HG02840 (cell line): ENCODE measurements around the gene MOCS3.

Experiments
- ATAC-seq: cut with Tn5 transposase; IDR thresholded peaks from one replicate; pipeline ENCODE4 v1.9.1; 2021; ENCODE audit warnings: mild to moderate bottlenecking, moderate library complexity, moderate number of reproducible peaks; ENCODE audit not compliant: unreplicated experiment, low FRiP score

Gene MOCS3

GRCh38 chr20:50958615-50959542, at the start of gene MOCS3:
MOCS3 (plus strand) TSS chr20:50958818; CDS start chr20:50958843, 25 bp downstream.
- ATAC-seq = peak; percentile 74

GRCh38 chr20:50909413-50909812, 49.2 kb upstream of the MOCS3 start:
- ATAC-seq = no peak

GRCh38 chr20:50911030-50911429, 47.6 kb upstream of the MOCS3 start:
- no peak for ATAC-seq

- no peak for ATAC-seq
Measured at GRCh38 chr20:50911716-50912115, 46.9 kb upstream of the MOCS3 start.

GRCh38 chr20:50913690-50914375, 44.8 kb upstream of the MOCS3 start:
- no peak for ATAC-seq

- no peak for ATAC-seq
Measured at GRCh38 chr20:50915424-50915823, 43.2 kb upstream of the MOCS3 start.

GRCh38 chr20:50916257-50916656, 42.4 kb upstream of the MOCS3 start:
- no peak for ATAC-seq

GRCh38 chr20:50916934-50917333, 41.7 kb upstream of the MOCS3 start:
- no peak for ATAC-seq

- no peak for ATAC-seq
Measured at GRCh38 chr20:50918403-50918802, 40.2 kb upstream of the MOCS3 start.

GRCh38 chr20:50919567-50919966, 39.1 kb upstream of the MOCS3 start:
- no peak for ATAC-seq

- ATAC-seq = no peak
Measured at GRCh38 chr20:50920997-50921396, 37.6 kb upstream of the MOCS3 start.

- no peak for ATAC-seq
Measured at GRCh38 chr20:50921803-50922501, 36.7 kb upstream of the MOCS3 start.

GRCh38 chr20:50924261-50924920, 34.2 kb upstream of the MOCS3 start:
- ATAC-seq = no peak

- no peak for ATAC-seq
Measured at GRCh38 chr20:50926530-50926929, 32.1 kb upstream of the MOCS3 start.

GRCh38 chr20:50928469-50928868, 30.1 kb upstream of the MOCS3 start:
- ATAC-seq = no peak

GRCh38 chr20:50929299-50930138, 29.1 kb upstream of the MOCS3 start:
- peak; percentile 40 for ATAC-seq

GRCh38 chr20:50930139-50930975, 28.3 kb upstream of the MOCS3 start:
- no peak for ATAC-seq

- ATAC-seq = peak; percentile 10
Measured at GRCh38 chr20:50930976-50931305, 27.7 kb upstream of the MOCS3 start.
